ENCODE measurements around the gene SLC49A3.
"Not testable (repeated sequence)": the region's sequence is repeated elsewhere in the genome, so short reads cannot be mapped to it uniquely, and the experiment has no call there.

Gene SLC49A3

DNA sequence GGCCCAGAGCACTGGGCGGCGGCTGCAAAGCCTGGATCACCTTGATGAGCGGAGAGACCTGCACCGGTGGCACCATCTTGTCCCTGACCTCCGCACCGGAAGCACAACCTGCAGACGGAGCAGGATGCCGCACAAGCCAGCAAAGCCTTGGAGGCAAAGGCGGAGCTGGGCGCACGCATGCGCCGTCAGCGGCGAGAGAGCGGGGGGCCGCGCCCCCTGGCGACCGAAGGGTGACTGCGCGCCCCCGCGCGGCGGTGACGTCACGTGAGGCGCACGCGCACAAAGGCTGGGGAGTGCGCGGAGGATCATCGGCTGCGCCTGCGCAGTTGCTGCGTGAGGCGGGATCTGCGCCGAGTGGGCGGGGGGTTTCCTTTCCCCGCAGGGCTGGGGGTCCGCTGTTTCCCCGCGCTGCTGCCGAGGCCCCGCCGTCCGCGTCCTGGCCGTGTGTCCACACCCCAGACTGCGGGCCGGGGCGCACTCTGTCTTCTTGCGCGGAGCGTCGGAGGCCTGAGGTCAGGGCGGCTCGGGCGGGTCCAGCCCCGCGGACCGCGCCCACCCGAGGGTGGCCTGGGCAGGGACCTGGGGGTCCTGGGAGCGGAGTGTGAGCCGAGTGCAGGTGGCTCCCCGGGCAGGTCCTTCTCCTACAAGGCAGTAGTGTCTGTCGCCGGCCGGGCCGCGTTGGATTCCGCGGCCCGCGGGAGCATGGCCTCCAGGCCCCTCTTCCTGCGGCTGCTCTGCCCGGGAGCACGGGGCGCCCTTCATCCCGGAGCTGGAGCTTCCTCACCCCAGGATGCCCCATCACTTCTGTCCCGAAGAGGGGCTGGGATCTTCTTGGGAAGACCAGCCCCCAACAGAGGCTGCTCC lies 14.5 kb downstream of the SLC49A3 start, which contains the start of the genes ATP5ME and MYL5:
ATP5ME (minus strand) TSS at position 105 of the 864 bp plus-strand sequence; CDS start at position 76, 29 bp downstream.
MYL5 (plus strand) TSS at position 371 of the 864 bp plus-strand sequence. CDS start 3,485 bp downstream, outside the sequence.
- peak; percentile 80 for ATAC-seq (ENCODE audit: low read depth)
- TF ChIP-seq, protein P1, sequence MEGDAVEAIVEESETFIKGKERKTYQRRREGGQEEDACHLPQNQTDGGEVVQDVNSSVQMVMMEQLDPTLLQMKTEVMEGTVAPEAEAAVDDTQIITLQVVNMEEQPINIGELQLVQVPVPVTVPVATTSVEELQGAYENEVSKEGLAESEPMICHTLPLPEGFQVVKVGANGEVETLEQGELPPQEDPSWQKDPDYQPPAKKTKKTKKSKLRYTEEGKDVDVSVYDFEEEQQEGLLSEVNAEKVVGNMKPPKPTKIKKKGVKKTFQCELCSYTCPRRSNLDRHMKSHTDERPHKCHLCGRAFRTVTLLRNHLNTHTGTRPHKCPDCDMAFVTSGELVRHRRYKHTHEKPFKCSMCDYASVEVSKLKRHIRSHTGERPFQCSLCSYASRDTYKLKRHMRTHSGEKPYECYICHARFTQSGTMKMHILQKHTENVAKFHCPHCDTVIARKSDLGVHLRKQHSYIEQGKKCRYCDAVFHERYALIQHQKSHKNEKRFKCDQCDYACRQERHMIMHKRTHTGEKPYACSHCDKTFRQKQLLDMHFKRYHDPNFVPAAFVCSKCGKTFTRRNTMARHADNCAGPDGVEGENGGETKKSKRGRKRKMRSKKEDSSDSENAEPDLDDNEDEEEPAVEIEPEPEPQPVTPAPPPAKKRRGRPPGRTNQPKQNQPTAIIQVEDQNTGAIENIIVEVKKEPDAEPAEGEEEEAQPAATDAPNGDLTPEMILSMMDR (IDR thresholded peaks at IDR 0.05; ENCODE audit: poor library complexity, severe bottlenecking) = peak; percentile 91

DNA sequence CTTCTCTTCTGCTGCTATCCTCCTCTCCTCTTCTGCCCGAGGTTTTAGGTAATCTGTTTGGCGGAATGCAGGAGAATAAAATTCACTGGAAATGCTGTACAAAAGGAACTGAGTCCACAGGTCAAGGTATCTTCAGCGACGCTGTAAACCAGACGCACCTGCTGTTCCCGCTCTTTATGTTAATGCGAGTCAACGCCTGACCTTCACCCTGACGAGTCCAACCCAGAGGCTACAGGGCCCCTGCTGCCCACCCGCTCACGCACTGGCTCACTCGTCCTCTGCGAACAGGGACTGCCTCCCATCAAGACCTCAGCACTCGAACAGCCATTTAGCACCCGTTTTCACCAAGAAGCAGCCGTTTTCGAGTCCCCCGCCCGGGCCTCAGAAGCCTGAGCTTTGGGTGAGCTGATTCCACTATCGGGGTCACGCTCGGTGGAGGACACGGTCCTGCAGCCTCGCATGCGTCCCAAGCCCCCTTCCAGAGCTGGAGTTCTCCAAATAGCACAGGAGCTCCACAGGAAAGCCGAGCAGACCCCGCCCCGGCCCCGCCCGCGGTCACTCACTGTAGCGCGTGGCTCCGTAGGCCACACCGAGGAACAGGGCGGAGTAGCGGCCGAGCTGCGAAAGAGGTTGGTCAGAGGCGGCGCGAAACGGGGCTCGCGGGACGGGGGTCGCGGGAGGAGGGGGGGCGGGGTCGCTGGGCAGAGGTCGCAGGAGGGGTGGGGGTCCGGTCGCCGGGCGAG lies 15.4 kb downstream of the SLC49A3 start:
- DNase-seq (ENCODE audit: low spot score) (no peak), ATAC-seq (ENCODE audit: low read depth) (no peak)
- H3K27me3 ChIP-seq (ENCODE audit: insufficient read depth, poor library complexity, severe bottlenecking) = no peaks in the 10 kb centered on the region
- H3K27ac ChIP-seq (ENCODE audit: poor library complexity, severe bottlenecking) = peak overlapping the region; percentile 57
- peaks cover 25% of the 10 kb centered on the region for H3K36me3 ChIP-seq (ENCODE audit: low read depth)
- no peaks in the 10 kb centered on the region for H3K9me3 ChIP-seq (ENCODE audit: severe bottlenecking)
- H3K4me3 ChIP-seq (ENCODE audit: severe bottlenecking) = peak overlapping the region; percentile 67
- H3K4me1 ChIP-seq (ENCODE audit: insufficient read depth, poor library complexity, severe bottlenecking) = peaks cover 11% of the 10 kb centered on the region
- TF ChIP-seq, protein P1 (IDR thresholded peaks at IDR 0.05; ENCODE audit: poor library complexity, severe bottlenecking) = no peak

More for the DNA sequence above, 14.5 kb downstream of the SLC49A3 start, which contains the start of the genes ATP5ME and MYL5:
- H3K36me3 ChIP-seq (ENCODE audit: low read depth) = peaks cover 25% of the 10 kb centered on the region
- H3K4me3 ChIP-seq (ENCODE audit: severe bottlenecking) = peak within 1 kb of the TSS; percentile 67
- H3K27ac ChIP-seq (ENCODE audit: poor library complexity, severe bottlenecking) = peak within 1 kb of the TSS; percentile 57
- DNase-seq (ENCODE audit: low spot score) = peak; percentile 98
- peaks cover 12% of the 10 kb centered on the region for H3K4me1 ChIP-seq (ENCODE audit: insufficient read depth, poor library complexity, severe bottlenecking)
- H3K27me3 ChIP-seq (ENCODE audit: insufficient read depth, poor library complexity, severe bottlenecking) = no peaks in the 10 kb centered on the region
- no peaks in the 10 kb centered on the region for H3K9me3 ChIP-seq (ENCODE audit: severe bottlenecking)

DNA sequence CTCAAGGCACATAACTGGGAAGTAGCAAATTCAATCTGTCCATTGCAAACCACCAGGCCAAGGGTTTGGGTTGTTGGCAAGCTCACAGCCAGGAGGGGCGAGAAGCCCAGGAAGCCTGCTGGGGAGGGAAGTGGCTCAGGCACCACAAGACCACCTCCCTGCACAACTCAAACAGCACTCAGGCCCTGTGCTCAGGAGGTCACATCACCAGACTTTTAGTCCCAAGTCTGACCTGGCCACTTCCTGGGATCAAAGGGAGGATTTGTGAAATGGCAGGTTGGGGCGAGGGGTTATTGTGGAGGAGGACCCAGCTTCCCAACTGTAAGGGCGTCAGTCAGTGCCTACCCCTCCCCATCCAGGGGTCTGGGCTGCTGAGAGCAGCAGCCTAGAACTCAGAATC lies 17.2 kb downstream of the SLC49A3 start:
- no peak overlapping the region for H3K27ac ChIP-seq (ENCODE audit: poor library complexity, severe bottlenecking)
- peaks cover 25% of the 10 kb centered on the region for H3K36me3 ChIP-seq (ENCODE audit: low read depth)
- no peaks in the 10 kb centered on the region for H3K27me3 ChIP-seq (ENCODE audit: insufficient read depth, poor library complexity, severe bottlenecking)
- H3K9me3 ChIP-seq (ENCODE audit: severe bottlenecking) = no peaks in the 10 kb centered on the region
- DNase-seq (ENCODE audit: low spot score) (no peak), ATAC-seq (ENCODE audit: low read depth) (no peak)
- TF ChIP-seq, protein P1 (IDR thresholded peaks at IDR 0.05; ENCODE audit: poor library complexity, severe bottlenecking) = no peak
- no peaks in the 10 kb centered on the region for H3K4me1 ChIP-seq (ENCODE audit: insufficient read depth, poor library complexity, severe bottlenecking)
- H3K4me3 ChIP-seq (ENCODE audit: severe bottlenecking) = no peak overlapping the region

DNA sequence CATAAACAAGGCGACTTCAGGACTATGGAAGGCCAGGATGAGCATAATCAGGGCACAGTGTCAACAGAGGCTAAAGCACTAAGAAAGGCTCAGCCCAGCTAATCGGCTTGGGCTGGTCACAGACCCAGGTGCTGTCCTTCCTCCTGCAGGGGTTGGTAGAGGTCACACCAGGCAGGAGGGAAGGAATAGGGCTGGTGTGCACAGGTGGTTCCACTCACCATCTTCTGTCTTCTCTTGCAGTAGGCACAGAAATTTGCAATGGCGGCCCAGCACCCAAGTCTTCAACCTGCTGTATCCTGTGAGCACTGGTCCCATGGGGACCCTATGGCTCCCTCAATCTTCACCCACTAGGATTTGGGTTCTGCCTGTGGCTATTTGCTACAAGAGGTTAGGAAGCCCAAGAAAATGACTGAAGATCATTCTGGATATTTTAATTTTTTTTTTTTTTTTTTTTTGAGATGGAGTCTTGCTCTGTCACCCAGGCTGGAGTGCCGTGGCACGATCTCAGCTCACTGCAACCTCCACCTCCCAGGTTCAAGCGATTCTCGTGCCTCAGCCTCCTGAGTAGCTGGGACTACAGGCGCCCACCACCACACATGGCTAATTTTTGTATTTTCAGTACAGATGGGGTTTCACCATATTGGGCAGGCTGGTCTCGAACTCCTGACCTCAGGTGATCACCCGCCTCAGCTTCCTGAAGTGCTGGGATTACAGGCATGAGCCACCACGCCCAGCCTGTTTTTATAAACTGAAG lies 19.0 kb downstream of the SLC49A3 start:
- ATAC-seq (ENCODE audit: low read depth); DNase-seq (ENCODE audit: low spot score); H3K4me1 ChIP-seq (ENCODE audit: insufficient read depth, poor library complexity, severe bottlenecking); H3K9me3 ChIP-seq (ENCODE audit: severe bottlenecking); H3K4me3 ChIP-seq (ENCODE audit: severe bottlenecking); H3K27ac ChIP-seq (ENCODE audit: poor library complexity, severe bottlenecking); H3K27me3 ChIP-seq (ENCODE audit: insufficient read depth, poor library complexity, severe bottlenecking): not testable (repeated sequence)
- peaks cover 25% of the 10 kb centered on the region for H3K36me3 ChIP-seq (ENCODE audit: low read depth)

DNA sequence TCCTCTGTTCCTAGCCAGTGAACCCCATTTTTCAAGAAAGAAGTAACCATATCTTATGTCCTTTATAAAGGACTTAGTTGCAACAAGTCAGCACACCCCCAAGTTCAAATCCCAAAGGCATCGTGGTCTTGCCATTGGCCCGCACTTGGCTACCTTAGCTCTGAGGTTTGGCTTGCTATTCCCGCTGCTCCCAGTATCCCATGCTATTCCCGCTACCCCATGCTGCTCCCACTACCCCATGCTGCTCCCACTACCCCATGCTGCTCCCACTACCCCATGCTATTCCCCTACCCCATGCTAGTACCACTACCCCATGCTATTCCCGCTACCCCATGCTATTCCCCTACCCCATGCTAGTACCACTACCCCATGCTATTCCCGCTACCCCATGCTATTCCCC lies 20.7 kb downstream of the SLC49A3 start:
- ATAC-seq (ENCODE audit: low read depth); H3K4me1 ChIP-seq (ENCODE audit: insufficient read depth, poor library complexity, severe bottlenecking); H3K4me3 ChIP-seq (ENCODE audit: severe bottlenecking); H3K9me3 ChIP-seq (ENCODE audit: severe bottlenecking); H3K27ac ChIP-seq (ENCODE audit: poor library complexity, severe bottlenecking); H3K27me3 ChIP-seq (ENCODE audit: insufficient read depth, poor library complexity, severe bottlenecking); DNase-seq (ENCODE audit: low spot score): not testable (repeated sequence)
- H3K36me3 ChIP-seq (ENCODE audit: low read depth) = peaks cover 25% of the 10 kb centered on the region

Data from RWPE2 (cell line).